H1 (cell line): ENCODE data around the gene PHACTR2.

Experiments
- EGR1 ChIP-seq: IDR thresholded peaks from 2 replicates; pipeline ENCODE4 v1.6.1; 2011; ENCODE audit warnings: low read depth, low read length, borderline replicate concordance
- JUND ChIP-seq: IDR thresholded peaks from 2 replicates; pipeline ENCODE4 v1.6.1; 2011; ENCODE audit warnings: mild to moderate bottlenecking, improper control_type of control experiment, low read length
- SIN3A ChIP-seq, 2 experiments: IDR thresholded peaks in 1 of 2; conservative IDR thresholded peaks in 1 of 2; 2 replicates each; pipeline ENCODE4 v1.6.1; 2011 to 2012; ENCODE audit warnings: low read length in 2 of 2, improper control_type of control experiment in 1 of 2, low read depth in 1 of 2, mild to moderate bottlenecking in 1 of 2
- SP2 ChIP-seq: IDR thresholded peaks from 2 replicates; pipeline ENCODE4 v1.6.1; 2012; ENCODE audit warnings: mild to moderate bottlenecking, low read length, inconsistent platforms
- TBP ChIP-seq: IDR thresholded peaks from 2 replicates; pipeline ENCODE4 v1.6.1; 2011; ENCODE audit warnings: low read depth, low read length, improper control_type of control experiment
- TF ChIP-seq, protein P1 (sequence below), 3 experiments: IDR thresholded peaks; 1 replicate in 2 of 3; 2 replicates in 1 of 3; pipeline versions ENCODE4 v1.5.1 to v1.6.1; 2011; ENCODE audit warnings: low read length in 3 of 3, mild to moderate bottlenecking in 3 of 3, inconsistent platforms in 2 of 3, low read depth in 1 of 3, moderate library complexity in 1 of 3; ENCODE audit not compliant: insufficient read depth in 1 of 3; ENCODE audit errors: control extremely low read depth in 1 of 3

DNA sequence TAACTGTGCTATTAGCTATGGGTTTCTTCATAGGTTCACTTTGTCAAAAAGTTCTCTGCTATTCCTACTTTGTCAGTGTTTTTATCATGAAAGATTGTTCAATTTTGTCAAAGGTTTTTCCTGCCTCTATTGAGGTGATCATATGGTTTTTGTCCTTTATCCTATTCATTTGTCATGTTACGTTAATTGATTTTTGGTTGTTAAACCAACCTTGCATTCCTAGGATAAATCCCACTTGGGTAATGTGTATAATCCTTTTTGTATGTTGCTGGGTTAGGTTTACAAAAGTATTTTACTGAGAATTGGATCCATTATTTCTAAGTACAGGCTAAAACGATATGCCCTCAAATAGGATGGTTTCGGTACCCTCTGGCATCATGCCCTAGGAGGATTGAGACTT lies 5.0 kb downstream of the PHACTR2 start:
- TF ChIP-seq, protein P1, sequence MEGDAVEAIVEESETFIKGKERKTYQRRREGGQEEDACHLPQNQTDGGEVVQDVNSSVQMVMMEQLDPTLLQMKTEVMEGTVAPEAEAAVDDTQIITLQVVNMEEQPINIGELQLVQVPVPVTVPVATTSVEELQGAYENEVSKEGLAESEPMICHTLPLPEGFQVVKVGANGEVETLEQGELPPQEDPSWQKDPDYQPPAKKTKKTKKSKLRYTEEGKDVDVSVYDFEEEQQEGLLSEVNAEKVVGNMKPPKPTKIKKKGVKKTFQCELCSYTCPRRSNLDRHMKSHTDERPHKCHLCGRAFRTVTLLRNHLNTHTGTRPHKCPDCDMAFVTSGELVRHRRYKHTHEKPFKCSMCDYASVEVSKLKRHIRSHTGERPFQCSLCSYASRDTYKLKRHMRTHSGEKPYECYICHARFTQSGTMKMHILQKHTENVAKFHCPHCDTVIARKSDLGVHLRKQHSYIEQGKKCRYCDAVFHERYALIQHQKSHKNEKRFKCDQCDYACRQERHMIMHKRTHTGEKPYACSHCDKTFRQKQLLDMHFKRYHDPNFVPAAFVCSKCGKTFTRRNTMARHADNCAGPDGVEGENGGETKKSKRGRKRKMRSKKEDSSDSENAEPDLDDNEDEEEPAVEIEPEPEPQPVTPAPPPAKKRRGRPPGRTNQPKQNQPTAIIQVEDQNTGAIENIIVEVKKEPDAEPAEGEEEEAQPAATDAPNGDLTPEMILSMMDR (IDR thresholded peaks at IDR 0.05; ENCODE audit: control extremely low read depth in 1 of 3, insufficient read depth in 1 of 3, low read depth in 1 of 3, low read length in 3 of 3), result no peak
- TF ChIP-seq JUND (no peak), SP2 (no peak), SIN3A (conservative IDR thresholded peaks at IDR 0.05 in 1 of 2, IDR thresholded peaks at IDR 0.05 in 1 of 2; ENCODE audit: low read depth in 1 of 2, low read length in 2 of 2) (no peak), TBP (no peak), EGR1 (no peak)
